Karpas-422 (cell line): ENCODE results near the gene SCN8A. TPM values are rescaled to one million over a fixed set of nuclear protein-coding genes. Genes with fewer than 3 reads are reported as not detected.
"Not testable (repeated sequence)": the region's sequence is repeated elsewhere in the genome, so short reads cannot be mapped to it uniquely, and the experiment has no call there.

Experiments used
- DNase-seq: peaks from one replicate; pipeline ENCODE4 v3.0.0-alpha.2; 2015
- H2AFZ ChIP-seq: fragments of 200-600 bp; sonication (generic); 2 replicates; pipeline ENCODE4 v1.6.1; 2014; ENCODE audit warnings: antibody characterized with exemption, low read length, mixed read lengths
- H3K27ac ChIP-seq: fragments of 200-600 bp; sonication (generic); 2 replicates; pipeline ENCODE4 v1.5.1; 2014; ENCODE audit warnings: mild to moderate bottlenecking, low read length, moderate library complexity
- H3K27me3 ChIP-seq: fragments of 200-600 bp; sonication (generic); 2 replicates; pipeline ENCODE4 v1.6.1; 2014; ENCODE audit warnings: low read length, mixed read lengths
- H3K36me3 ChIP-seq: fragments of 200-600 bp; sonication (generic); 2 replicates; pipeline ENCODE4 v1.6.1; 2014; ENCODE audit warnings: low read length, mixed read lengths; ENCODE audit not compliant: insufficient read depth
- H3K4me1 ChIP-seq: fragments of 200-600 bp; sonication (generic); 2 replicates; pipeline ENCODE4 v1.6.1; 2014; ENCODE audit warnings: mild to moderate bottlenecking, low read length, mixed read lengths
- H3K4me2 ChIP-seq: fragments of 200-600 bp; sonication (generic); 2 replicates; pipeline ENCODE4 v1.6.1; 2014; ENCODE audit warnings: low read length, low read depth, mild to moderate bottlenecking; ENCODE audit not compliant: poor library complexity, severe bottlenecking
- H3K4me3 ChIP-seq: fragments of 200-600 bp; sonication (generic); 2 replicates; pipeline ENCODE4 v1.5.1; 2014; ENCODE audit warnings: mild to moderate bottlenecking, antibody characterized with exemption, low read length, mixed read lengths
- H3K79me2 ChIP-seq: fragments of 200-600 bp; sonication (generic); 2 replicates; pipeline ENCODE4 v1.6.1; 2014; ENCODE audit warnings: mild to moderate bottlenecking, low read length, mixed read lengths
- H3K9ac ChIP-seq: fragments of 200-600 bp; sonication (generic); 2 replicates; pipeline ENCODE4 v1.6.0; 2014; ENCODE audit warnings: low read length
- H3K9me2 ChIP-seq: fragments of 200-600 bp; sonication (generic), shearing (Covaris generic); replicated peaks from 2 replicates; pipeline ENCODE4 v1.6.0; 2014; ENCODE audit warnings: mild to moderate bottlenecking, low read length, moderate library complexity; ENCODE audit not compliant: insufficient read depth
- H3K9me3 ChIP-seq: fragments of 300-700, 200-600 bp; sonication (generic); 2 replicates; pipeline ENCODE4 v1.6.1; 2014; ENCODE audit warnings: low read length, mixed read lengths
- H4K20me1 ChIP-seq: fragments of 200-600 bp; sonication (generic); 2 replicates; pipeline ENCODE4 v1.6.1; 2014; ENCODE audit warnings: mild to moderate bottlenecking, antibody characterized with exemption, low read length, low read depth; ENCODE audit not compliant: insufficient read depth
- total RNA-seq: library from RNA; depleted of rRNA; stranded (reverse); fragments of >200 nt; shearing (Covaris generic); gene quantifications from 2 replicates; pipeline ENCODE4 v1.2.3, GENCODE V29; 2014; ENCODE audit warnings: low replicate concordance

Gene SCN8A
- total RNA-seq, 1 experiment from 2014 or later = 0.11 TPM

DNA sequence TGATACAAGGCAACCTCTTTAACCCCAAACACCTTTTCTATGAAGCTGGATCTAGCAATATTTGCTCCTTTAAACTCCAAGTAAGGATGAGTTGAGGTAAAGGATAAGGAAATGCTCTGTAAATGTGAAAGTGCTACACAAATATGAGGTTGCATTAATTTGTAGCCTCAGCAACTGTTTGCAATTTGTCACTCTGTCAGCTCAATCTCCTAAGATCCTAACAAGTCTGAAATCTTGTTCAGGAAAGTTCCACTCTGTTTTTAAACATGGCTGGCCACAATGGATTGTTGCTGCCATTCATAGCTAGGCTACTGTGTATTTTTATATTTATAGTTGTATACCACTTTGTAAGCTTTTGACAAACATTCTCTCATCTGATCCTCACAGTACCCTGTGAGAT, 51.3 kb downstream of the SCN8A start:
- no peak overlapping the region for H3K27ac ChIP-seq
- no peak overlapping the region for H3K4me2 ChIP-seq
- H3K27me3 ChIP-seq = no peaks in the 10 kb centered on the region
- no peak for DNase-seq
- no peak overlapping the region for H3K4me3 ChIP-seq
- H2AFZ ChIP-seq = no peak overlapping the region
- H3K9me3 ChIP-seq = no peaks in the 10 kb centered on the region
- no peak overlapping the region for H3K9ac ChIP-seq
- H3K4me1 ChIP-seq = no peaks in the 10 kb centered on the region
- no peaks in the 10 kb centered on the region for H3K36me3 ChIP-seq
- 0 out of 2 replicates have a peak, but pooled peaks cover 4% of the 10 kb centered on the region for H4K20me1 ChIP-seq
- H3K9me2 ChIP-seq = no peaks in the 10 kb centered on the region
- no peaks in the 10 kb centered on the region for H3K79me2 ChIP-seq

DNA sequence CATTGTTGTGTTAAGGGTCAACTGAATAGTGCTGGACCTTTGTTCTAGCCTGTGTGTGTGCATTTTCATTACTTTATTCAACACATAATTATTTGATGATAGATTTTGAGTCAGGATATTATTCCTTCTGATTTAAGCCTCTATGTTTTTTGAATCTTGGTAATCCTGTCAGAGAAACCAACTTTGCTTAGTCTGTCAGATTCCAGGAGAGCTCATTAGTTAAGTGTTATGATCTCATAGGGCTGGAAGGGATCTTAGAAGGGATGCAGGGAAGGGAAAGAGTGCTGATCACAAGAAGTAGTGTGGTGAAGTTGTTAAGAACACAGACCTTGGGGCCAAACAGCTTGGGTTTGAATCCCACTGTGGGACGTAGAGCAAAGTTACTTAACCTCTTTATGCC, 52.9 kb downstream of the SCN8A start:
- no peak overlapping the region for H2AFZ ChIP-seq
- H3K4me2 ChIP-seq = no peak overlapping the region
- H3K4me1 ChIP-seq = no peaks in the 10 kb centered on the region

DNA sequence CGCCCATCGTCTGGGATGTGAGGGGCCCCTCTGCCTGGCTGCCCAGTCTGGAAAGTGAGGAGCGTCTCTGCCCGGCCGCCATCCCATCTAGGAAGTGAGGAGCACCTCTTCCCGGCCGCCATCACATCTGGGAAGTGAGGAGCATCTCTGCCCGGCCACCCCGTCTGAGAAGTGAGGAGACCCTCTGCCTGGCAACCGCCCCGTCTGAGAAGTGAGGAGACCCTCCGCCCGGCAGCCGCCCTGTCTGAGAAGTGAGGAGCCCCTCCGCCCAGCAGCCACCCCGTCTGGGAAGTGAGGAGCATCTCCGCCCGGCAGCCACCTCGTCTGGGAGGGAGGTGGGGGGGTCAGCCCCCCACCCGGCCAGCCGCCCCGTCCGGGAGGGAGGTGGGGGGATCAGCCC, 53.7 kb downstream of the SCN8A start:
- H3K27me3 ChIP-seq, H2AFZ ChIP-seq, H3K9me2 ChIP-seq, H3K4me3 ChIP-seq, H3K4me2 ChIP-seq, H3K9ac ChIP-seq, H3K27ac ChIP-seq, H4K20me1 ChIP-seq, H3K4me1 ChIP-seq, DNase-seq, H3K36me3 ChIP-seq, H3K79me2 ChIP-seq, H3K9me3 ChIP-seq: not testable (repeated sequence)

More for the DNA sequence above, 52.9 kb downstream of the SCN8A start:
- H3K9me3 ChIP-seq = no peaks in the 10 kb centered on the region
- H3K27me3 ChIP-seq = no peaks in the 10 kb centered on the region
- H3K79me2 ChIP-seq = no peaks in the 10 kb centered on the region
- no peaks in the 10 kb centered on the region for H3K36me3 ChIP-seq
- H3K9ac ChIP-seq = no peak overlapping the region
- DNase-seq = no peak
- H4K20me1 ChIP-seq = 0 out of 2 replicates have a peak, but pooled peaks cover 4% of the 10 kb centered on the region
- no peak overlapping the region for H3K4me3 ChIP-seq
- no peaks in the 10 kb centered on the region for H3K9me2 ChIP-seq
- H3K27ac ChIP-seq = no peak overlapping the region

DNA sequence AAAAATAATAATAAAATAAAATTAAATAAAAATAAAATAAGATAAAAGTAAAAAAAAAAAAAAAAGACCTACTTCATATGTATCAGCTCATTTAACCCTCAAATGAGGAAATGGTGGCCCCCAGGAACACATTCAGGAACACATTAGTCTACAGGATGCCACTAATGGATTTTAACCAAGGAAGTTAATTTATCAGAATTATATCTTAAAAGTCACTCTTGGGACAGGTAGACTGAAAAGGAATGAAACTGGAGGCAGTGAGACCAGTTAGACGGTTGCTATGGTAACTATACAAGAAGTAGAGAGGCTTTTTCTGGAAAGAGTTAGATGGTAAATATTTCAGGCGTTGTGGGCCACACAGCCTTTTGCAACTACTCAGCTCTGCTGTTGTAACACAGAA, 54.9 kb downstream of the SCN8A start:
- Histone ChIP-seq H3K36me3 (no peaks in the 10 kb centered on the region), H3K9me3 (no peaks in the 10 kb centered on the region), H3K27me3 (no peaks in the 10 kb centered on the region), H3K4me1 (no peaks in the 10 kb centered on the region), H3K9me2 (no peaks in the 10 kb centered on the region), H2AFZ (no peak overlapping the region), H3K4me2 (no peak overlapping the region), H3K9ac (no peak overlapping the region), H3K4me3 (no peak overlapping the region), H3K79me2 (no peaks in the 10 kb centered on the region), H4K20me1 (no peaks in the 10 kb centered on the region), H3K27ac (no peak overlapping the region)
- no peak for DNase-seq

DNA sequence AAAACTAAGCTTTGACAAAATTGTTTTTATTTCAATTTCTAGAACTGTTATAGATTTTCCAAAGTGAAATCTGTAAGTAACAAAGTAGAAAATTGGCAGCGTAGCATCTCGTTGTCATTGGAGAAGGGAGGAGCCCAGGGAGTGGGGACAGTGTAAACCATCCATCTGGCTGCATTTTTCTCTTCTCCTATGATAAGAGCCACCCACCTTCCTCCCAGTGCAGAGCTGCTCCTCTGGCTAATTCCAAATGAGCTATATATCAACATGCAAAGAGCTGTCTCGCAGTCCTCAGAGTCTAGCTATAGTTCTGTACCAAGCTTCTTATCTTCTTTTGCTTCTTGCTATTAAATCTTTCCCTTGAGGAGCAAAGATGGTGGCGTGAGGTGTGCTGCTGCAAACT, 56.6 kb downstream of the SCN8A start:
- Histone ChIP-seq H3K4me1 (no peaks in the 10 kb centered on the region), H3K4me3 (no peak overlapping the region), H3K27me3 (no peaks in the 10 kb centered on the region), H3K4me2 (no peak overlapping the region), H4K20me1 (no peaks in the 10 kb centered on the region), H3K9me2 (no peaks in the 10 kb centered on the region), H2AFZ (no peak overlapping the region), H3K9me3 (no peaks in the 10 kb centered on the region), H3K9ac (no peak overlapping the region), H3K27ac (no peak overlapping the region), H3K79me2 (no peaks in the 10 kb centered on the region), H3K36me3 (no peaks in the 10 kb centered on the region)
- no peak for DNase-seq

DNA sequence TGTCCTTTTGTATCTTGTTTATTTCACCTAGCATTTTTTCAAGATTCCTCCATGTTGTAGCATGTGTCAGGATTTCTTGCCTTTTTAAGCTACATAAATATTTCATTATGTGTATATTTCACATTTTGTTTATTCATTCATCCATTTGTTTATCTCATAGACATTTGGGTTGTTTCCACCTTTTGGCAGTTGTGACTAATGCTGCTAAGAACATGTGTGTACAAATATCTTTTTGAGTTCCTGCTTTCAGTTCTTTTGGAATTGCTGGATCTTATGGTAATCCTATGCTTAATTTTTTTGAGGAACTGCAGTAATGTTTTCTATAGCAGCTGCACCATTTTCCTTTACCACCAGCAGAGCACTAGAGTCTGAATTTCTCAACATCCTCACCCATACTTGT, 62.4 kb downstream of the SCN8A start:
- Histone ChIP-seq H3K9me2 (no peaks in the 10 kb centered on the region), H3K36me3 (no peaks in the 10 kb centered on the region), H3K4me1 (no peaks in the 10 kb centered on the region), H4K20me1 (0 out of 2 replicates have a peak, but pooled peaks cover 4% of the 10 kb centered on the region), H3K4me3 (no peak overlapping the region), H3K9ac (no peak overlapping the region), H3K27me3 (no peaks in the 10 kb centered on the region), H2AFZ (no peak overlapping the region), H3K79me2 (no peaks in the 10 kb centered on the region), H3K9me3 (no peaks in the 10 kb centered on the region), H3K4me2 (no peak overlapping the region), H3K27ac (no peak overlapping the region)
- DNase-seq = no peak

DNA sequence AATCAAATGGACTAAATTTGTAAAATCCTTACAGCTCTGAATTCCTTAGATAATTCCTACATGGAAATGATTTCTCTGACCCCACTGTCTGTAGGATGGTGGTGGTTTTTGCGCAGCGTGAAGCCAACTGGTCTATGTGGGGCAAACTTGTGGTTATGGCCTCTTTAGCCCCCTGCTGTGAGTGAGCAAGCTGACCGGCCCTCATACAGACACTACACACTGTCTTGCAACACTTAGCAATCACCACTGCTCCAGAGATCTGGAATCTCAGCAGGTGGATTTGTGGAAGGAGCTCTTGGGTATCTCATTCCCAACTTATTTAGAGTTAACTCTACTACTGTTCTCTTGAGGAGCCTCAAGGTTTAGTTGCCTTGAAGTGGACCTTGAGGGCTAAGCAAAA, 70.2 kb downstream of the SCN8A start:
- no peak overlapping the region for H3K27ac ChIP-seq
- DNase-seq = no peak
- no peaks in the 10 kb centered on the region for H3K36me3 ChIP-seq
- H3K79me2 ChIP-seq = no peaks in the 10 kb centered on the region
- H3K9ac ChIP-seq = no peak overlapping the region
- no peaks in the 10 kb centered on the region for H3K4me1 ChIP-seq
- no peak overlapping the region for H2AFZ ChIP-seq
- H4K20me1 ChIP-seq = no peaks in the 10 kb centered on the region
- no peak overlapping the region for H3K4me3 ChIP-seq
- no peak overlapping the region for H3K4me2 ChIP-seq
- no peaks in the 10 kb centered on the region for H3K27me3 ChIP-seq
- no peaks in the 10 kb centered on the region for H3K9me2 ChIP-seq
- H3K9me3 ChIP-seq = no peaks in the 10 kb centered on the region

DNA sequence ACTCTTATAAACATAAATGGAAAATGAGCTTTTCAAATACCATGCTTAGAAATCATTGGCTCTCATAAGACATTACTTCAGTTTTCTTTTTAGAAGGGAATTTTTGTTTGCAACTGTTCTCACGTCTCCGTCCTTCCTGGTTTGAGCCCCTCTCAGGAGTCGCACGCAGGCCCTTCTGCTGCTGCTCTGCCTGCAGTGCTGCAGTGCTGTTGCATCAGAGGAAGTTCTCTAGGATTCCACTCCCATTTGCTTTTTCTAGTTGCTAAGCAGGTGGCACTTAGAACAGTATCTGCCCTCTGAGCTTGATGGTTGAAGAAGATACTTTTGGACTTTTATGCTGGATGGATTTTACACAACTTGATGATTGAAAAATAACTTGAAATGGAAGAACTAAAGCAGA, 70.8 kb downstream of the SCN8A start:
- no peaks in the 10 kb centered on the region for H3K79me2 ChIP-seq
- DNase-seq = no peak

DNA sequence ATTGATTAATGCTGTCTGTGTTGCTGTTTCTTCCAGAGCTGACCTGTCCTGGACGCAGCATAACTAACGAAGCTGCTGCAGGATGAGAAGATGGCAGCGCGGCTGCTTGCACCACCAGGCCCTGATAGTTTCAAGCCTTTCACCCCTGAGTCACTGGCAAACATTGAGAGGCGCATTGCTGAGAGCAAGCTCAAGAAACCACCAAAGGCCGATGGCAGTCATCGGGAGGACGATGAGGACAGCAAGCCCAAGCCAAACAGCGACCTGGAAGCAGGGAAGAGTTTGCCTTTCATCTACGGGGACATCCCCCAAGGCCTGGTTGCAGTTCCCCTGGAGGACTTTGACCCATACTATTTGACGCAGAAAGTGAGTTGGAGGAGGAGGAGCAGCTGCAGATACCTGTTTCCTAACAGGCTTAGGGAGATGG, 71.7 kb downstream of the SCN8A start:
- H2AFZ ChIP-seq = no peak overlapping the region
- H3K9ac ChIP-seq = no peak overlapping the region
- H3K27ac ChIP-seq = no peak overlapping the region
- H3K9me2 ChIP-seq = no peaks in the 10 kb centered on the region
- no peak overlapping the region for H3K4me3 ChIP-seq
- no peaks in the 10 kb centered on the region for H3K9me3 ChIP-seq
- no peaks in the 10 kb centered on the region for H3K4me1 ChIP-seq
- no peaks in the 10 kb centered on the region for H3K36me3 ChIP-seq
- DNase-seq = no peak
- no peaks in the 10 kb centered on the region for H3K79me2 ChIP-seq
- no peaks in the 10 kb centered on the region for H3K27me3 ChIP-seq
- H4K20me1 ChIP-seq = no peaks in the 10 kb centered on the region
- no peak overlapping the region for H3K4me2 ChIP-seq

More for the DNA sequence above, 70.8 kb downstream of the SCN8A start:
- Histone ChIP-seq H3K4me1 (no peaks in the 10 kb centered on the region), H3K9me2 (no peaks in the 10 kb centered on the region), H3K4me3 (no peak overlapping the region), H3K4me2 (no peak overlapping the region), H2AFZ (no peak overlapping the region), H3K27me3 (no peaks in the 10 kb centered on the region), H3K9ac (no peak overlapping the region), H4K20me1 (no peaks in the 10 kb centered on the region), H3K27ac (no peak overlapping the region), H3K36me3 (no peaks in the 10 kb centered on the region), H3K9me3 (no peaks in the 10 kb centered on the region)
